ENCODE data around the gene METTL4. TPM values are rescaled to one million over a fixed set of nuclear protein-coding genes. Genes with fewer than 3 reads are reported as not detected.
"Not testable (repeated sequence)": the region's sequence is repeated elsewhere in the genome, so short reads cannot be mapped to it uniquely, and the experiment has no call there.

METTL4 gene
- total and polyA plus RNA-seq, 2 of the 8 experiments (the other 6 are each of a cell fraction or from before 2014, with no cell fraction given) = 8.5 to 11.5 TPM

DNA sequence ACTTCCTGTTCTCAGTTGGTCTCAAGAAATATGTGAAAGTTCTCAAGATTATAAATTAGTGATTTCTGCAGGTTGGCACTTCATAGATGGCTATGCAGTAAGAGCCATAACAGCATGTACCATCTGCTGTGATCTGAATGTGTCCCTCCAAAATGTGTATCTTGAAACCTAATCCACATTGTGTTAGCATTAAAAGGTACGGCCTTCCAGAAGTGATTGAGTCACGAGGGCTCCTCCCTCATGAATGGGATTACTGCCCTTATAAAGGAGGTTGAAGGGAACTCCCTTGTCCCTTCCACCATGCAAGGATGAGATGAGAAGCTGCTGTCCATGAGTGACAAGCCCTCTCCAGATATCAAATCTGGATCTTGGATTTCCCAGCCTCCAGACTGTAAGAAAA, 45.0 kb downstream of the METTL4 start (continued):
- TF ChIP-seq RAD21 (IDR thresholded peaks at IDR 0.05 in 1 of 2, conservative IDR thresholded peaks at IDR 0.05 in 1 of 2; ENCODE audit: low read depth in 2 of 2, low read length in 2 of 2) = no peak
- no peak for TF ChIP-seq BCL11A (IDR thresholded peaks at IDR 0.05; ENCODE audit: low read depth in 2 of 2, low read length in 2 of 2)
- no peak for TF ChIP-seq RNF2 (IDR thresholded peaks at IDR 0.05; ENCODE audit: borderline replicate concordance, low read depth, low read length, missing control alignments, poor library complexity, severe bottlenecking)
- TF ChIP-seq GTF2F1 (IDR thresholded peaks at IDR 0.05; ENCODE audit: borderline replicate concordance, low read depth, low read length) = no peak
- no peak for TF ChIP-seq RFX5 (IDR thresholded peaks at IDR 0.05; ENCODE audit: borderline replicate concordance, low read depth, low read length)
- TF ChIP-seq CHD1 (IDR thresholded peaks at IDR 0.05; ENCODE audit: low read depth, low read length) = no peak
- TF ChIP-seq EP300 (IDR thresholded peaks at IDR 0.05; ENCODE audit: borderline replicate concordance in 1 of 2, low read depth in 2 of 2, low read length in 2 of 2) = no peak

- DNase-seq (ENCODE audit: low read depth in 1 of 2, low spot score in 2 of 2); H2BK5ac ChIP-seq (ENCODE audit: low read depth, low read length); POLR2A ChIA-PET (ENCODE audit: partially characterized antibody); H3K27me3 ChIP-seq (replicated peaks in 1 of 4; ENCODE audit: control insufficient read depth in 3 of 4, extremely low read depth in 1 of 4, insufficient read depth in 3 of 4, low read length in 3 of 4); H2BK12ac ChIP-seq (ENCODE audit: low read depth, low read length); H2BK120ac ChIP-seq (replicated peaks; ENCODE audit: low read depth, low read length); H2BK15ac ChIP-seq (ENCODE audit: low read length); H3K4me3 ChIP-seq (ENCODE audit: extremely low read depth in 1 of 4, insufficient read depth in 2 of 4, low read depth in 3 of 4, low read length in 4 of 4); H3K23ac ChIP-seq (ENCODE audit: insufficient read length); H2BK20ac ChIP-seq (ENCODE audit: low read length); H3K4ac ChIP-seq (replicated peaks; ENCODE audit: insufficient read length, low read depth, low read length); H3K23me2 ChIP-seq (ENCODE audit: low read depth, low read length); H4K91ac ChIP-seq (replicated peaks; ENCODE audit: insufficient read length, low read length); H3K4me1 ChIP-seq (replicated peaks in 1 of 4; ENCODE audit: control insufficient read depth in 3 of 4, insufficient read depth in 4 of 4, low read length in 3 of 4); H3K9me3 ChIP-seq (ENCODE audit: insufficient read depth in 2 of 2, low read depth in 1 of 2, low read length in 1 of 2); H4K8ac ChIP-seq (ENCODE audit: extremely low read depth, insufficient read depth, low read length); H3K9ac ChIP-seq (replicated peaks in 1 of 4; ENCODE audit: extremely low read depth in 1 of 4, low read depth in 3 of 4, low read length in 3 of 4); H3K14ac ChIP-seq (ENCODE audit: insufficient read length); H3K79me1 ChIP-seq (ENCODE audit: low read depth, low read length); H3K56ac ChIP-seq (replicated peaks; ENCODE audit: insufficient read length, low read depth, low read length); H3K4me2 ChIP-seq (ENCODE audit: insufficient read depth in 1 of 2, low read depth in 2 of 2, low read length in 2 of 2); H4K5ac ChIP-seq (ENCODE audit: insufficient read length, low read depth, low read length); H3K18ac ChIP-seq (ENCODE audit: extremely low read depth, low read length); H3K27ac ChIP-seq (ENCODE audit: low read depth, low read length); FAIRE-seq; H2AK5ac ChIP-seq (ENCODE audit: low read depth, low read length); H4K20me1 ChIP-seq (replicated peaks in 1 of 2; ENCODE audit: control insufficient read depth in 1 of 2, insufficient read depth in 2 of 2, low read length in 2 of 2); H3K36me3 ChIP-seq (ENCODE audit: control insufficient read depth in 2 of 4, insufficient read depth in 4 of 4, low read length in 3 of 4); H2AFZ ChIP-seq (ENCODE audit: low read length); H3K79me2 ChIP-seq (ENCODE audit: control insufficient read depth in 1 of 2, insufficient read depth in 2 of 2, low read length in 2 of 2): not testable (repeated sequence)
- WGBS, 2 experiments (ENCODE audit: extremely low coverage in 1 of 2, insufficient coverage in 1 of 2, insufficient read length in 1 of 2, insufficient replicate concordance in 2 of 2, low coverage in 1 of 2, low lambda C conversion rate in 2 of 2, missing lambda C conversion rate in 1 of 2) = 100% methylated on average over 2 of the region's 2 CpGs; no CpG with 5 or more reads in 1 of the 2 experiments
- CTCF ChIA-PET (ENCODE audit: partially characterized antibody) = interaction anchor here (1.6 to 2.5 kb wide), 3 partner anchors 9 to 187 kb away, joined by 4 to 9 read pairs (median 5); no protein-coding TSS in a partner anchor
Measured at GRCh38 chr18:2524794-2525198, 46.5 kb downstream of the METTL4 start.

All from H1 (cell line).